Anterior cingulate cortex (tissue), 58 donors: Measurements from ENCODE around the gene COL4A4.

Experiments used
- DNase-seq, 58 donors: peaks; one replicate each; lab custom pipeline; 2025; lab: John Stamatoyannopoulos, UW

The COL4A4 gene

GRCh38 chr2:226991663-226992062 is 172.3 kb downstream of the COL4A4 start:
- DNase-seq: no peak

- peak in 1 of 58 donors; percentile 14 for DNase-seq
Measured at GRCh38 chr2:226985583-226985946, 178.4 kb downstream of the COL4A4 start.

GRCh38 chr2:226984750-226985582 is 179.0 kb downstream of the COL4A4 start:
- peak in 39 of 58 donors; percentile 15 to 85 (median 43) for DNase-seq

GRCh38 chr2:226983895-226984749 is 179.9 kb downstream of the COL4A4 start:
- peak in 8 of 58 donors; percentile 7 to 33 (median 14) for DNase-seq

- no peak for DNase-seq
Measured at GRCh38 chr2:226981791-226982326, 182.1 kb downstream of the COL4A4 start.

GRCh38 chr2:226979004-226979403 is 185.0 kb downstream of the COL4A4 start:
- peak in 26 of 58 donors; percentile 4 to 55 (median 30) for DNase-seq

GRCh38 chr2:226978300-226978699 is 185.7 kb downstream of the COL4A4 start:
- no peak for DNase-seq

- DNase-seq: no peak
Measured at GRCh38 chr2:226977775-226978190, 186.2 kb downstream of the COL4A4 start.

- no peak for DNase-seq
Measured at GRCh38 chr2:226973816-226974215, 190.2 kb downstream of the COL4A4 start.

- DNase-seq: no peak
Measured at GRCh38 chr2:226971770-226972169, 192.2 kb downstream of the COL4A4 start.

GRCh38 chr2:226971084-226971483 is 192.9 kb downstream of the COL4A4 start:
- no peak for DNase-seq

- no peak for DNase-seq
Measured at GRCh38 chr2:226970362-226970761, 193.6 kb downstream of the COL4A4 start.

GRCh38 chr2:226969417-226970080 is 194.5 kb downstream of the COL4A4 start:
- DNase-seq: no peak

GRCh38 chr2:226965376-226965775 is 198.6 kb downstream of the COL4A4 start:
- no peak for DNase-seq

GRCh38 chr2:226963528-226963927 is 200.5 kb downstream of the COL4A4 start:
- no peak for DNase-seq

GRCh38 chr2:226962176-226962773 is 201.7 kb downstream of the COL4A4 start:
- no peak for DNase-seq

GRCh38 chr2:226959418-226959817 is 204.6 kb downstream of the COL4A4 start:
- no peak for DNase-seq

GRCh38 chr2:226956659-226957058 is 207.3 kb downstream of the COL4A4 start:
- DNase-seq: no peak

GRCh38 chr2:226953826-226954225 is 210.2 kb downstream of the COL4A4 start:
- no peak for DNase-seq

GRCh38 chr2:226953206-226953605 is 210.8 kb downstream of the COL4A4 start:
- DNase-seq: peak in 3 of 58 donors; percentile 8 to 25 (median 21)
